Measurements from ENCODE around the gene LSM11.
"Not testable (repeated sequence)": the region's sequence is repeated elsewhere in the genome, so short reads cannot be mapped to it uniquely, and the experiment has no call there.

The LSM11 gene

DNA sequence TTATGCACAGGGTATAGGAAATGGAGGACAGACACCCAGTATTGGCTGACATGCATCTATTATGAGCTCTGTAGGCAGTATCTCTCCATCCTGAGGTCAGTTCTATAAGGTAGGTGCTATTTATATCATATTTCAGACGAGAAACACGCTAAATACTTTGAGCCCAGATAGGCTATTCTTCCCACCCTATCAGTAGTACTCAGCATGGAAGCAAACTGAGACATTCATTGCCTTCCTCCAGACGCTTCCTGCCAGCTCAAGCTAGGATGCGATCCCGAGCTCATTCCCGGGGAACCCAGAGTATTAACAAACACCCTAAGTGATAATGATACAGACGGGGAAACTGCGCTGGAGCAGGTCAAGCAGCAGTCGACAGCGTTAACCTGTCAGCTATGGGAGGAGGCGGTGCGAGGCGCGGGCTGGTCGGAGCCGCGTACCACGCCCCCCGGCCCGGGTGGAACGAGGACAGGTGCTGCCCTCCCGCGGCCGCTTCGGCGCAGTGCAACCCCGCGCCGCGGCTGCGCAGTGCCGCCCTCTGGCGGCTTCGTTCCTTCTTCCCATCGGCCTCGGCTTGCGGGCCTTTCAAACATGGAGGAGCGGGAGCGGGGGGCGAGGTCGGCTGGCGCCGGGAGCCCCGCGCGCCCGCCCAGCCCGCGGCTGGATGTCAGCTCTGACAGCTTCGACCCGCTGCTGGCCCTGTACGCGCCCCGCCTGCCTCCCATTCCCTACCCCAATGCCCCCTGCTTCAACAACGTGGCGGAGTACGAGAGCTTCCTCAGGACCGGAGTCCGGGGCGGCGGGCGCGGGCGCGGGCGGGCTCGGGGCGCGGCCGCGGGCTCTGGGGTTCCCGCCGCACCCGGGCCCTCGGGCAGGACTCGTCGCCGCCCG, at the start of gene LSM11:
LSM11 (plus strand) TSS at position 550 of the 888 bp plus-strand sequence; CDS start at position 589, 39 bp downstream.
- peak; percentile 64 for DNase-seq

DNA sequence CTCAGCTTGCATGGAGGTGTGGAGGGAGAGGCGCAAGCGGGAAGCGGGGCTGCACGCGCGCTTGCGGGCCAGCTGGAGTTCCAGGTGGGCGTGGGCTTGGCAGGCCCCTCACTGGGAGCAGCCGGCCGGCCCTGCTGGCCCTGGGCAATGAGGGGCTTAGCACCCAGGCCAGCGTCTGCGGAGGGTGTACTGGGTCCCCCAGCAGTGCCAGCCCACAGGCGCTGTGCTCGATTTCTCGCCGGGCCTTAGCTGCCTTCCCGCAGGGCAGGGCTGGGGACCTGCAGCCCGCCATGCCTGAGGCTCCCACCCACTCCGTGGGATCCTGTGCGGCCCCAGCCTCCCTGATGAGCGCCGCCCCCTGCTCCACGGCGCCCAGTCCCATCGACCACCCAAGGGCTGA, 49.7 kb upstream of the LSM11 start:
- DNase-seq = not testable (repeated sequence)

DNA sequence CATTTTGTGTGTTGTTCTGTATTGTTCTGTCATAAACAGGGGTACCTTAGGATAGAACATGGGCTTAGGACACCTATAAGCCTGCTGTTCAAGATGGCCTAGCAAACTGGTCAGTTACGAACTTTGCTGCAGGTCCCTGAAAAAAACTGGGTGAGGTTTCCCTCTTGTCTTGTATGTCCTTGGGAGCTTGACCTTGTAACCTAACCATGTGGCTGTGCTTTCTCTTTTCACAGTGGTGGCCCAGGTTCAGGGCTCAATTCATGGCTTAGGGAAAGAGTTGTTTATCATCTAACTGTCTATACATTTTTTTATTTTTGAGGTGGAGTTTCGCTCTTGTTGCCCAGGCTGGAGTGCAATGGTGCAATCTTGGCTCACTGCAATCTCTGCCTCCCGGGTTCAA, 47.4 kb upstream of the LSM11 start:
- DNase-seq = not testable (repeated sequence)

DNA sequence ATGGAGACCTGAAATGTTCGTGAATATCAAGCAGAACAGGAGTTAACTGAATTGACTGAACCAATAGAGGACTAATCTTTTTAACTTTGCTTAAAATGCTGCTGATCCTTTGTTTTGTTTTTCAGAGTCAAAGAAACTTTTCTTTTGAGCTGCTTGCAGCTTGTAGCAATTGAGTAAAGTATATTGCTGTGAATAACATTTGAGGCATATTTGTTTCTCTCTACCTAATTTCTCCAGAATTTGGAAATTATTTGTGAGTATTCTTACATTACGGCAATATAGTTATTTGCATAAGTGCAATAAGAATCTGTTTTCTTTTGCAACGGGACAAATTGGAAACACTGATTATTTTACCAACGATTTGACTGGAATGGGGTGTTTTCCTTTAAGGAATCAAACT, 44.8 kb upstream of the LSM11 start:
- not testable (repeated sequence) for DNase-seq

DNA sequence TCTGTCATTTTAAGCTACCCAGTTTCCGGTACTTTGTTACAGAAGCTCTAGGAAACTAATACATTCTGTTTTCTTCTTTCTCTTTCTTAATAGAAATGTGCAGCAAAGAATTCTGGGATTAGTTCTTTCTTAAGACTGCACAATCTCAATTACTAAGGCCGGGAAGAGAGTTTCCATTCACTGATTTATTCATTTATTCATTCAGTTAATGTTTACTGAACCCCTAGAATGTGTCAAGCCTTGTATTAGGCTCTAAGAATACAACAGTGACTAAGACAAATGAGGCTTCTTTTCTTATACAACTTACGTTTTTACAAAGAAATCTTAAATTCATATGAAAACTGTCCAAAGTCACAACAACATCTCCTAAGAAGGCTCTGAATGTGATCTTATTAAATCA, 39.8 kb upstream of the LSM11 start:
- no peak for DNase-seq

DNA sequence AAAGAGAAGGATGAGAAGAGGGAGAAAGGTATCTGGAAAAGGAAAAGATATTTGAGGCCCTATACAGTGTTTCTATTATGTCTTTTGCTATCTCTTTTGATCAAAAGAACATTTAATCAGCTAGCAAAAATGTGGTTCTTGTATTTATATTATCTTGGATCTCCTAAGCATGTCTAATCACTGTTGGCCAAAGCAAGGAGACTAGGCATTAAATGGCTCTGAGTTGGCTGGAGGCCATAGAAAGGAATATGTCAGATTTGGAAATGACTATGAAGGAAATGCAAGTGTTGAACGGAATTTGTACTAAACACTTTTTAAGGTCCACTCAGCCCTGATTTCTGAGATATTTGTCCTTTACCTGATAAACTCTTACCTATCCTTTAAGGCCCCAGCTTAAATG, 34.6 kb upstream of the LSM11 start:
- no peak for DNase-seq

DNA sequence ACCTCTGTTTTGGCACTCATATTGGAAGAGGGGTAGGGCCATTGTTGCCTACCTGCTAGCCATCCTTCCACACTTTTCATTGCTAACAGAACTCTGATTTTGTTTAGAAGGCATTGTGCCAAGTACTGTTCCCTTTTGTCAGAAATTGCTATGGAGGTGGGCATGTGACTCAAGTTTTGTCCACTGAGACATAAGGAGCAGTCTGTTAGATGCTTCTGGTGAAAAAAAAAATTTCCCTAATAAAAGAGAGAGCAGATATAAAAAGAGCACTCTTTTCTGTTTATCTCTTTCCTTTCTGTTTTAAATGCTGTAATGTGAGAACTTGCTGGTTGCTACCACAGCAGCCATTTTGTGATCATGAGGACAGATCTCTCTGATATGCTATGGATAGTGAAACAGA, 34.2 kb upstream of the LSM11 start:
- no peak for DNase-seq

DNA sequence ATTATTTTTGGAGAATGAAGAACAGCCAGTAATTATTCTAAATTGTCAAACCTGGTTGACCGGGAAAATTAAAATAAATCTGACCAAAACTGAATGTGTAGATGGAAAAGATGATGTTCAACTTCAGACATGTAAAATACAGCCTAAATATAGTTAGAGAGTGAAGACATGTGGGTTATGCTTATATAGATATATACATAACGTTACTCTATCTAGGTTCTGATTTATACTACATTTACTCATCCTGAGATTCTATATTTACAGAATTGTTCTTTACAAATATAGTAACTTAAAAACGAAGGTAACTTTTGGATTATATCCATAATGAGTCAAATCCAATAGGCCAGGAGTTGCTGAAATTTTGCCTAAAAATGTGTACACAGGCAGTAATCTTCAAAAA, 33.1 kb upstream of the LSM11 start:
- no peak for DNase-seq

DNA sequence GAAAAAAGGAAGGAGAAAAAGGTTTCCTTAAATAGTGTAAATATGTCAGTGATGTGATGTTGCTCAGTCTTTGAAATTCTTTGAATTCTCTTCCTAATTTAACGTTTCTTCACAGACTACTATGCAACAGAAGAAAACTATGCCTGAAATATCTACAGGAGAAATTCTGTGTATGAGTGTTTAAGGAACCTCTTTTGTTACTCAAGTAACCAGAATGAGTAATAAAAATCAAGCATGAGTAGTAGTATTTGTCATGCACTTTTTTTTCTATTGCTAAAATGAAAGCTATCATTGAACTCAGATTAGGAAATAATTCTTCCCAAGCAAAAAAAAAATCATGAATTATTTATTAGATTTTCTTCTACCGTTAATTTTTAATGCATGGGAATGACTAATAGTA, 32.6 kb upstream of the LSM11 start:
- DNase-seq = no peak

DNA sequence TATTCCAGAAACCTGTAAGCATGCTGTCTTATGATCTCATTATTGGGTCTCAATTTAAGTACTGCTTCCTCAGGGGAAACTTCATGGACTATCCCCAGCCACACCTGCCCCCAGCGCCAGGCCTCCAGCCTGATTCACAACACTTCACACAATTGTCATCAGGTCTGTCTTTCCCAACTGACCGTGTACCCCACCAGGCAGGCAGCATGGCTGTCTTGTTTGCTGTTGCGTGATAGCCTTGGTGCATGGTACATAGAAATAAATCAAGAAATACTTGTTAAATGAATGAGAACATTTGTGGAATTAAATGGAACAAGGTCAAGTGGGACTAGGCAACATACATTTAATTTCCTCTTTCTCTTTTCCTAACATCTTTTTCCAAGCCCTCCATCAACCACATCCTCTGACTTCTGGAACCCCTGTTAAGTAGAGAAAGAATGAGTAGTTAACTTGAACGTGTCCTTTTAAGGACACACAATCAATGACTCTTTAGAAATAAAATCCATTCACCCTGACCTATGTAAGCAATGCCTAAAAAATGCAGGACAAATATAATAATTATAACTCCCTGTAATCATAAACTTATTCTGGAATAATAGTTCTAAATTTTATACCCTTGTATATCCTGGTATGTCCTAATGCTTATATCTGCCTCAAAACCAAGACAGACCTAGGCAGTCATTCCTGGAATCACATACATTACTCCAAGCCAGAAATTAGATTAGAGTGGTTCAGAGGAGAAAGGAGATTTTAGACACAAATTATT, 29.5 kb upstream of the LSM11 start:
- no peak for DNase-seq

DNA sequence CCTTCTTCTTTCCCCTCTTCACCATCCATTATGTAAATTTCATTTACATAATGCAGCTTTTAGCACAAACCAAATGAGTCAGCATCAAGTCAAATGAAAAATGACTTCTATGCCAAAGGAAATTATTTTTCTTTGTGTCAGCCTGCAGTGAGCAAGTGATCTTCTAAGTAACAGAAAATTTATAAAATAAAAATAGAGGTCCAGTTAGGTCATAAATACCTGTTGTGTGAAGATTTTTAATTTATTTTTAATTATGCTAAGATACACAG, 29.0 kb upstream of the LSM11 start:
- no peak for DNase-seq

DNA sequence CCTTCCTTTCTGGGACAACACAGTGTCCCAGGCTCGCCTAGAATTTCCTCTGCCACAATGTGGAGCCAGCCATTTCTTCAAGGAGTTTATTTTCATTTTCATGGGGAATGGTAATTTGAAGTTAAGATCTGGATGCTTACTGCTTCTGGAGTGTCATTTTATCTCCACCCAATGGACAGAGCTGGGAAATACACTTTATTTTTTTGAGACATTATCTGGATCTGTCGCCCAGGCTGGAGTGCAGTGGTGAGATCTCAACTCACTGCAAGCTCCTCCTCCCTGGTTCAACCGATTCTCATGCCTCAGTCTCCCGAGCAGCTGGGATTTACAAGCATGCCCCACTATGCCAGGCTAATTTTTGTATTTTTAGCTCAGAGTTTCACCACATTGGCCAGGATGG, 25.0 kb upstream of the LSM11 start:
- DNase-seq = no peak

DNA sequence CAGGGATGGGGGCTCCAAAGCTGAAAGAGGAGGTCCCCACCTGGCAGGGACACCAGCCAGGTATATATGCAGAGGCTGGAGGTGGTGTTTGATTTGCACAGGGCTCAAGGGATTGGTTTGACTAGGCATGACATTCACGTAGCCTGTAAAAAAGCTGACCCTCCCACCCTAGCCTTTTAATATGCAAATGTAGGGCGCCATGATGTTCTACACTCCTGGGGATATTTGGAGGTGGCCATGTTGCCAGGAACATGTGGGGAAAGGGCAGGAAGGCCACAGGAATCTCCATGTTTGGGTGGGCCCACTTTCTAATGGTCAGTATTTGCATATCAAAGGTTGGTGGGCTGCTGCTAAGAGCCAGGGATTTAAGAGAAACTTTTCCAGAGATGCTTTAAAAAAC, 24.3 kb upstream of the LSM11 start:
- DNase-seq = no peak

DNA sequence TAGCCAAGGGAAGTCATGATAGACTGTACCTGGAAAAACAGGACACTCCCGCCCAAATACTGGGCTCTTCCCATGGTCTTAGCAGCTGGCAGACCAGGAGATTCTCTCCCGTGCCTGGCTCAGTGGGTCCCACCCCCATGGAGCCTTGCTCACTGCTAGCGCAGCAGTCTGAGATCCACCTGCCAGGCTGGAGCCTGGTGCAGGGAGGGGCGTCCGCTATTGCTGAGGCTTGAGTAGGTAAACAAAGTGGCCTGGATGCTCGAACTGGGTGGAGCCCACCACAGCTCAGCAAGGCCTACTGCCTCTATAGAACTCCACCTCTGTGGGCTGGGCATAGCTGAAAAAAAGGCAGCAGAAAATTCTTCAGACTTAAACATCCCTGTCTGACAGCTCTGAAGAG, 22.4 kb upstream of the LSM11 start:
- DNase-seq = no peak

DNA sequence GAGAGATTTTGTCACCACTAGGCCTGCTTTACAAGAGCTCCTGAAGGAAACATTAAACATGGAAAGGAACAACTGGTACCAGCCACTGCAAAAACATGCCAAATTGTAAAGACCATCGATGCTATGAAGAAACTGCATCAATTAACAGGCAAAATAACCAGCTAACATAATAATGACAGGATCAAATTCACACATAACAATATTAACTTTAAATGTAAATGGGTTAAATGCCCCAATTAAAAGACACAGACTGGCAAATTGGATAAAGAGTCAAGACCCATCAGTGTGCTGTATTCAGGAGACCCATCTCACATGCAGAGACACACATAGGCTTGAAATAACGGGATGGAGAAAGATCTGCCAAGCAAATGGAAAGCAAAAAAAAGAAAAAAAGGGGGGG, 20.6 kb upstream of the LSM11 start:
- not testable (repeated sequence) for DNase-seq

DNA sequence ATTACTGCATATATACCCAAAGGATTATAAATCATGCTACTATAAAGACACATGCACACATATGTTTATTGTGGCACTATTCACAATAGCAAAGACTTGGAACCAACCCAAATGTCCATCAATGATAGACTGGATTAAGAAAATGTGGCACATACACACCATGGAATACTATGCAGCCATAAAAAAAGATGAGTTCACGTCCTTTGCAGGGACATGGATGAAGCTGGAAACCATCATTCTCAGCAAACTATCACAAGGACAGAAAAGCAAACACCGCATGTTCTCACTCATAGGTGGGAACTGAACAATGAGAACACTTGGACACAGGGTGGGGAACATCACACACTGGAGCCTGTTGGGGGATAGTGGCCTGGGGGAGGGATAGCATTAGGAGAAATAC, 16.9 kb upstream of the LSM11 start:
- DNase-seq = not testable (repeated sequence)

DNA sequence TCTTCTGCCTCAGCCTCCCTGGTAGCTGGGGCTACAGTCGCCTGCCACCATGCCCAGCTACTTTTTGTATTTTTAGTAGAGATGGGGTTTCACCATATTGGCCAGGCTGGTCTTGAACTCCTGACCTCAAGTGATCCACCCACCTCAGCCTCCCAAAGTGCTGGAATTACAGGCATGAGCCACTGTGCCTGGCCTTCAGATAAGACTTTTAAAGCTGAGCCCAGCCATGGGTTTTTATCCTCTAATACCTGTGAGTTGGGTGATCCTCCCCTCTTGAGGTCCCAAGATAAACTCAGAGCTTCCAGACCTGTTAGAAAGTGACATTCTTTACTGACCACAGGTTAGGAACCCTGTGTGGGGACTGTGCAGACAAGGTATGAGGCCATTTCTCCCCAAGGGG, 15.7 kb upstream of the LSM11 start:
- DNase-seq = not testable (repeated sequence)

DNA sequence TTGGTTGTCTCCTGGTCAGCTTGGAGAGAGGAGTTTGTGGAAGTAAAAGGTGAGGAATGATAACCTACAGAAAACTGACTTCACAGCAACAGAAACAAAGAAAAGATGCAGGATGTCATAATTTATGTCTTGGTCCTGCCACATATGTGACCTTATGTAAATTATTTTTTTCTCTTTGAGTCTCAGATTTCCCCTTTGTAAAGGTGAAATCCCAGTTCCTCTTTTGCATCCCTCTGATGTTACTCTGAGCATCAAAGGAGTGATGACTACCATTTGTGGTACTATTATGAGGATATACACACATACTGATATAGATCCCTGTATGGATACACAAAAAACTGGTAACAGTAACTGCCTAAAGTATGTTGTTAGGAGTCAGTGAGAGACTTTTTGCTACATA, 13.7 kb upstream of the LSM11 start:
- no peak for DNase-seq

DNA sequence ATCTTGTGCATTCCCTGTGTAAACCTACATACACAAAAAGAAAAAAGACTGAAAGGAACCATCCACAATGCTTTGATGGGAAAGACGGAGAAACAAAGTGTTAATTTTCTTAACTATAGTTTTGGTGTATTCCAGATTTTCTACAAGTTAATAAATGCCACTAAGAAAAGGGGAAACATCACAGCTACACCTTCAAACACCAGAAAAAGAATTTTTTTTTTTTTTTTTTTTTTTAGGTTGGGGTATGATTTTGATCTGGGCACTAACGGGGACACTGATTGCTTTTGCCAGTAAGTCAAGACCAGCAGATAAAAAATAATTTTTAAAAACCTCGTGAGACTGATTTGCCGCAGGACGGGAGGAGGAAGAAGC, 12.6 kb upstream of the LSM11 start:
- no peak for DNase-seq

DNA sequence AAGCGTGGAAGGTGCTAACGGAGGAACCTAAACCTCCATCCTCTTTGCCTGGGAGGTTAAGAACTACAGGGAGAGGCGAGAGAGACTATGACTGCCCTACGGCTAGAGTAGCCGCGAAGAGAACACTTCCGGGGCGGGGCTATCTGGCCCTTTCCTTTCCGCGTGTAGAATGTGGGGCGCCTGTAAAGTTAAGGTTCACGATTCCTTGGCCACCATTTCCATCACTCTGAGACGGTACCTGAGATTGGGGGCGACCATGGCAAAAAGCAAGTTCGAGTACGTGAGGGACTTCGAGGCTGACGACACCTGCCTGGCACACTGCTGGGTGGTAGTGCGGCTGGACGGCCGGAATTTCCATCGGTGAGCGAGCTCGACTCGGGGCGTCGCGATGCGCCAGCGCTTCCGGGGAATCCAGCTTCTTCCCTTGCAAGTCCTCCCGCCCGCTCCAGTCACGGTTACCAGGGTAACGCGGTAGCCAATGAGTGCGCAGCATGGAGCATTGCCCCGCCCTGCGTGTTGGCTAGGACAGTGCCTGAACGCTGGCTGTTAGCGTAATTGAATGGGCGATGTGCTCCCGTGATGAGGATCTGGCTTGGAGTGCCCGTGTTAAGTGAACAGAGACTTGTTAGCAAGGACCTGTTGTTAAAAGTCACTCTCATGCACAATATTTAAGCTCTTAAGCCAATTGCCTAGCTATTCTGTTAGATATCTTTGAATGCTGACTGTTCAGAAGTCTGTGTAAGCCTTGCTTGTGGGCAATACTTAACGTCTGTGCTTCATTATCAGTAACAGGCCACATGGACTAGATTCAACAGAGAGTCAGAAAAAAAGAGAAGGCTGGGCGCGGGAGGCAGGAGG, 12.0 kb upstream of the LSM11 start, which contains the start of gene THG1L:
THG1L (plus strand) TSS at position 149 of the 858 bp plus-strand sequence; CDS start at position 170, 21 bp downstream.
- peak; percentile 78 for DNase-seq

DNA sequence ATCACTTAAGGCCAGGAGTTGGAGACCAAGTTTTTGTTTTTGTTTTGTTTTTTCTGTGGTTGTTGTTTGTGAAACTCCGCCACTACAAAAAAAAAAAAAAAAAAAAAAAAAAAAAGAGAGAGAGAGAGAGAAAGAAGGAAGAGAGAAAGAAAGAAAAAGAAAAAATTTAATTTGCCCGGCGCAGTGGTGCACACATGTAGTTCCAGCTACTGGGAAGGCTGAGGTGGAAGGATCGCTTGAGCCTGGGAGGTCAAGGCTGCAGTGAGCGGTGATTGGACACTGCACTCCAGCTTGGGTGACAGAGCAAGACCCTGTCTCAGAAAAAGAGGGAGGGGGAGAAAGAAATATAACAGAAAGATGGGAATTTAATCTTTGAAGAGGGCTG, 11.4 kb upstream of the LSM11 start:
- DNase-seq = no peak

DNA sequence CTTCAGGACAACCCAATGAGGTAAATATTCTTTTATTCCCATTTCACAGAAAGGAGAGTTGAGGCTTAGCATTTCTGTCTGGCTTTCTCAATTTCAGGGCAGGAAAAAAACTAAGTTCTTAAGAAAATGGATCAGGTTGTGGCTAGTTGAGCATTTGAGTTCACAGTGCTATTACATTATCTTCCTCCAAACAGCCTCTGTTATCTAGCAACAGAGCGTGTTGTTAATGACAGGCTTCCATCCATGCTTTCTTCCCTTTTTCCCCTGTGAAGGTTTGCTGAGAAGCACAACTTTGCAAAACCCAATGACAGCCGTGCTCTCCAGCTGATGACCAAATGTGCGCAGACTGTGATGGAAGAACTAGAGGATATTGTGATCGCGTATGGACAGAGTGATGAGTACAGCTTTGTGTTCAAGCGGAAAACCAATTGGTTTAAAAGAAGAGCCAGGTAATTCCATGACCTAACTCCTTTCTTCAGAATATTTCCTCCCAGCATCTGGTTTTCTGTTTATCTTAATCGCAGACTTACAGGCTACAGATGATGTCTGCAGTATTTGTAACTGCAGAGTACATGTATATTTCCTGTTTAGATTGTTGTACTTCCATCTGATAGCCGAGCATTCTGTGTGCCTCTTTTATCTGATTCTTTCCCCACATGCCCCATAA, 10.8 kb upstream of the LSM11 start:
- no peak for DNase-seq

DNA sequence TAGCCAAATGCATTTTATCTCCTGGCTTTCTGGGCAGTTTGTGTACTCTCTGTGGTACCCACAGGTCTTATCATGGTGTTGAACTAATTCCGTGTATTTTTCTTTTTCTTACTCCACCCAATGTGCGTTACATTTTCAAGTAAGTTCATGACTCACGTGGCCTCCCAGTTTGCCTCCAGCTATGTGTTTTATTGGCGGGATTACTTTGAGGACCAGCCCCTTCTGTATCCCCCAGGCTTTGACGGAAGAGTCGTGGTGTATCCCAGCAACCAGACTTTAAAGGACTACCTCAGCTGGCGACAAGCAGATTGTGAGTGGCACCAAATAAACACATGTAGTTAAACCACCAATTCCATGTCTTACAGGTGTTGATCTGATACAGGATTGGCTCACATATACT, 9.1 kb upstream of the LSM11 start:
- no peak for DNase-seq
